ENCODE measurements around the gene POC1A. TPM values are rescaled to one million over a fixed set of nuclear protein-coding genes. Genes with fewer than 3 reads are reported as not detected.
A peak's percentile ranks its signal among the peaks of the same experiment; 100 is the strongest.
"Not testable (repeated sequence)": the region's sequence is repeated elsewhere in the genome, so short reads cannot be mapped to it uniquely, and the experiment has no call there.

The POC1A gene
- total RNA-seq, 2 donors from 2014 or later = 1.7 to 1.9 TPM

DNA sequence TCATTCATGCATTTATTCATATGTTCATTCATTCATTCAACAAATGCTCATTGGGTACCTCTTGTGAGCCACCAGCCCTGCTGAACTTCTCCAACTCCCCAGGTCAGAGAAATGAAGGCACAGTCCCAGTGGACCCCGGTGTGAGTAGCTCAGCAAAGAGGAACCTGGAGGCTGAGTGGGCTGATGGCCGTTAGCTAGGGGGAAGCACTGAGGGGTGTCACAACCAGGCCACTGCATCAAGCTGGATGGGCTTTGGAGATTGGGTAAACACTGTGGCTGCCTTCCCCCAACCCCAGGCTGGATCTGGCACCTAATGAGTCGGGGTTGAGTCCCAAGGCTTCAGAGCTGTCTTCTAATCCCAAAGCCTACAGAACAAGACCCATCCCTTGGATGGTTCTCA is 31.6 kb upstream of the POC1A start:
- intact Hi-C loops (cut with DNase I) = no loop called here

DNA sequence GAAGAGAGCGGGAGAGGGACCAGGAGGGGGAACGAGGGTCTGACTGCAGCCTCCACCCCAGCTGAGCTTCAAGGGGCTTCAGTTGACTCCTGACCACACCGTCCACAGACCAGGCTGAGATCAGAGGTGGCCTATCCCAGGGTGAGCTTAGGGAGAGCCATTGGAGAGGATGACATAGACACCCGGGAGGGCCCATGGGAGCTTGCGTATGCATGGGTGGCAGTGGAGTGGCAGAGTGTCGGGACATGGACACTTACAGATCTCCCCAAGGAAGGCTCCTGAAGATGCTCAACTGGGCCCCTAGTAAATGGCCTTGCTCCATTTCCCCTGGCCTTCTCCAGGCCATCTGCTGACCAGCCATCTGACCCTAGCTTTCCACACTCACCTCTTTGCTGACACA is 31.1 kb upstream of the POC1A start:
- intact Hi-C loops (cut with DNase I) = no loop called here
- no peak for DNase-seq (ENCODE audit: low spot score)

More for the DNA sequence above, 31.6 kb upstream of the POC1A start:
- no peak for DNase-seq (ENCODE audit: low spot score)

DNA sequence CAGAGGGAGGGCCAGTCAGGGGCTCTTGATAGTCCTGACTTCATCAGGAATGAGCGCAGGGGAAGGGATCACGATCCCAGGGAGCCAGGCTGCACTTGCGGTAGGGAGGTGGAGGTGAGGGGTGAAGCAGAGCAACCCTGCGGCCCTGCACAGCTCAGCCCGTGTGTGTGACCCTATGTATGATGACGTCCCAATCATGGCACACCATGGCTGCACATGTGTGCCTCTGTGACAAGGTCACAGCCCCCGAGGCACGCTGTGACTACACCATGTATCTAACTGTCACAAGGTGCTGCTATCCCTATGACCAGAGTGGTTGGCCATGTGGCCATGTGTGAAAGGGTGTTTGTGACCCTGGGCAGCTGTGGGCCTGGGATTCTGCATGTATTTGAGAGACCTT is 30.5 kb upstream of the POC1A start:
- intact Hi-C loops (cut with DNase I) = no loop called here
- DNase-seq (ENCODE audit: low spot score) = peak; percentile 61

DNA sequence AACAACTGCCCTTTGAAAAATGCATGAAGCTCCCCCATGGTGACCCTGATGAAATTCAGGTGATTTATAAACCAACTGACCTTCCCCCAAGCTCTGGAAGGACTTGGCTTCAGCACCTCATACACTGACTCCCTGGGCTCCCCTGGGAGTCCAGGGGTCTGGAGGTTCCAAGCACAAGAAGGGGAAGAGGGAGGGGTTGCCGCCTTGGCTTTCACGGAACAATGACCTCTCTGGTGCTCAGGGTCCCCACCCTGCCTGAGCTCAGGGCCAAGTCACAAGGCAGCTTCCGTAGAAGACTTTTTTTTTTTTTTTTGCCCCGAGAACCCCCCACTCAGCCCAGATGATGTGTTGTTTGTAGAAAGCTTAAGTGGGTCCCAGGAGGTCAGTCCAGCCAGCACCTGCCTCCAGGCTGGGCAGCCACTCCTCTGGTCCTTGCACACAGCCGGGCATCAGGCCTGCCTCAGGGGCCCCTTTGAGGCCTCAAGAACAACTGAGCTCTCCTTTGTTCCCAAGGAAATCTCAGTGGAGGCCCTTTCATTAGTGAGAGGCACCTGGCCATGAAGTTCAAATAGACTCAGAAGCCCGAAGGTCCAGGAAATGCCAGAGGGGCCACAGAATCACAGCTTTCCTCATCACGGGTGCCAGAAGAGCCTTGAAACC is 29.7 kb upstream of the POC1A start:
- peak; percentile 32 for DNase-seq (ENCODE audit: low spot score)
- intact Hi-C loops (cut with DNase I) = no loop called here

DNA sequence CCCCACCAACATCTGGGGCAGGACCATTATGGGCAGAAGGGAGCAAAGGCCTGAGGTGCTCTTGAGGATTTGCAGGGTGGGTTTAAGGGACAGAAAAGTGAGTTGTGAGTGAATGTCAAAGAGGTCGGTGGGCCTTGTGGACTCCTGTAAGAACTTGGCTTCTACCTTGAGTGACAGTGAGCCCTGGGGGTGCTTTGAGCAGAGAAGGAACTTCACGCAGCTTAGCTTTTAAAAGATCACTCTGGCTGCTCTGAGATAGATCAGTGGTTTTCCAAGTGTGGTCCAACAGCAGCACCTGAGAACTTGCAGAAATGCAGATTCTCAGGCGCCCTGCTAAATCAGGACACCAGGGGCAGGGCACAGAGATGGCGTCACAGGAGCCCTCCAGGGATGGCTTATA is 28.5 kb upstream of the POC1A start:
- intact Hi-C loops (cut with DNase I) = no loop called here
- peak; percentile 50 for DNase-seq (ENCODE audit: low spot score)

DNA sequence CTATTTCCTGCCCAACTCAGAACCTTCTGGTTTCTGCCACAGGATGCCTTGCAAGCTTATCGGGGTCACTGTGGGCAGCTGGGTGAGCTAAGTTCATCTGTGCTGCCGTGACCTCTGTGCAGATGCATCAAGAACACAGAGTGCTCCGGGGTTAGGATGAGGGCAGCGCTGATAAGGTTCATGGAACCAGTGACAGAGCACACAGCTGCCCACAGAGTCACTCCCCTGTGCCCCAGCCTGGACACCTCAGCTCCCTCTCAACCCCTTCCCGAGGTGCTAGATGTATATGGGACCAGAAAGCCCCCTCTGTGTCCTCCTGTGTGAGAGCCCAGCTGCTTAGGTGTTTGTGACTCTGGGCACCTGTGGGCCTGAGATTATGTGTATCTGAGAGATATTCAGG is 28.0 kb upstream of the POC1A start:
- intact Hi-C loops (cut with DNase I) = no loop called here
- peak; percentile 74 for DNase-seq (ENCODE audit: low spot score)

DNA sequence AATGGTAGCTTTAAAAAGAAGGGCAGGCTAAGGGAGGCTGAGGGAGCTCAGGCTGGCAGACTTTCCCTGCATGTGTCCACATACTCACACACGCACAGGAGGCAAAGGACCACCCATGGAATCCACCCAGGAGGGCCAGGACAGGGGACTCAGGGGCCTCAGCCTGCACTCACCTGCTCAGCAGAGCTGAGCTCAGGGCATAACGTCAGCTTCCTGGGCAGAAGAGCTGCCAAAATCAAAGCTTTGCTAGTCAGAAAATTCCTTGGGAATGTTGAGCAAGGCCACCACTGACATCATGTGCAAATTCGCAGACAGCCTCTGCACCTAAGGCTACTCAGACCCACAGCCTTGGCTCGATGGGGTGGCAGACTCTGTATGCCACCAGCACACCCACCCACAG is 27.3 kb upstream of the POC1A start:
- intact Hi-C loops (cut with DNase I) = no loop called here
- DNase-seq (ENCODE audit: low spot score) = peak; percentile 37

DNA sequence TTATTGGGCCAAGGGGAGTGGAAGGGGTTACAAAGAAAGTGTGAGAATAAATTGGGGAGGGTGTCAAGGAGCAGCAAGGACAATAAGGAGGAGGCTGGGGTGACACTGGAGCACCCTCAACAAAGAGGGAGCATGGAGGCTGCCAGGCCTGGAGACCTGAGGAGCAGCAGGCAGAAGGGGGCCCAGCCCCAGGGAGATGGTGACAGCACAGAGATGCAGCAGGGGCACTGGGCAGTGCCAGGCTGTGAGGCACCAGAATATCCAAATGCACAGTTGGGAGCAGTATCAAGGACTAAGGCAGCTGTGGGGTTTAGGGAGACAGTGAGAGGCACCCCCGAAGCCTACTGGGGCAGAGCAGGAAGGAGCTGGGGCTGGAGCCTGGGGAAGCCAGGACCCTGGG is 24.3 kb upstream of the POC1A start:
- DNase-seq (ENCODE audit: low spot score) = no peak
- intact Hi-C loops (cut with DNase I) = no loop called here

DNA sequence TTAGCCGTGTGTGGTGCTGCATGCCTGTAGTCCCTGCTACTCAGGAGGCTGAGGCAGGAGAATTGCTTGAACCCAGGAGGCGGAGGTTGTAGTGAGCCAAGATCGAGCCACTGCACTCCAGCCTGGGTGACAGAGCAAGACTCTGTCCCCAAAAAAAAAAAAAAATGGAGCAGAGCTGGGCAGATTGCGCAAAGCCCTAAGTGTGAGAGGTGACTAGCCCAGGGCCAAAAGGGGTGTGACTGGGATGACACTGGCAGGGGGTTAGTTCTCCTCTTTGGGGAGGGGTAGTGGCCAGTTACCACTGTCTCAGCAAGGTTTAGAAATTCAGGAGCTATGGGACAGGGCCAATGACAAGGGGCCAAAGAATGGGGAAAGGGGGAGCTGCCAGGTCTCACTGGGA is 23.9 kb upstream of the POC1A start:
- DNase-seq (ENCODE audit: low spot score); intact Hi-C loops (cut with DNase I): not testable (repeated sequence)

DNA sequence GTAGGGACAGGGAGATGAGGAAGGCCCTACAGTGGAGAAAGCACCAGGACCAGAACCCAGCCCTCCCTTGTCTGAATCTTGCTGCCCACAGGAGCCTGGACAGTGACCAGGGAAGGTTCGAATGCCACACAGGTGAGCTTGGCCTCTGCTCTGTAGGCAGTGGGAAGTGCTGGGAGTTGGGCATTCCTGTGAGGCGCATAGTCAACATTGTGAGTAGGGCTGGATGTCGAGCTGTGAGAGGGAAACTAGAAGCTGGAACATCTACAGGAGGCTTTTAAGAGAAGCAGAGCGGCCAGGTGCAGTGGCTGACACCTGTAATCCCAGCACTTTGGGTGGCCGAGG is 23.4 kb upstream of the POC1A start:
- intact Hi-C loops (cut with DNase I) = no loop called here
- no peak for DNase-seq (ENCODE audit: low spot score)

DNA sequence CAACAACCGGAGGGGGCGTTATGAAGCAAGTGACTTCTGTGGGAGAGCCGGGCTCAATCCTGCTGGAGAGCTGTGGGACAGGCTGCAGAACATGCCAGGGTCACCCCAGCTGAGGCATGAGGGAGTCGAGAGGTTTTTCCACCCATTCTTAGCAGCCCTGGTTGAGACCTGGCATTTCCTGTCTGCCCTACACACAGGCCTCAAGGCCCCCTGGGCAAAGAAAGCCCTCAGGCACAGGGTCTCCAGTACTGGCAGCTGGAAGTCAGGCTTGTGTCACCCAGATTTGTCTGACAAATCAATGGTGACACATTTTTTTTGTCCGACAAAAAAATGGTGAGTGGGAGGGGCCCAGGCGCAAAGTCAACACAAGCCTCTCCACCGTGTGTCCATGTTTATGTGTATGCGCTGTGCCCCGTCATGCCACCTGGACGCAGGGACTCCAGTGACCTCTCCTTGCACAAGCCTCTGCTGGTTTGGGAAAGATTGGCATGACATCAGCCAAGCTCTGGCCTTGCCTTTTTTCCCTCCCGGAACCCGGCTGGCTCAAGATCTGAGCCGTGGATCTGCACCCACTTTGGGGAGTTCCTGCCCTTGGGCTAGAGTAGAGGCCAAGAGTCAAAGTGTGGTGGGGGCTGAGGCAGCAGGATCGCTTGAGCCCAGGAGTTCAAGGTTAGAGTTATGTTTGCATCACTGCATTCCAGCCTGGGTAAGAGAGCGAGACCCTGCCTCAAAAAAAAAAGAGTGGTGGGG is 22.9 kb upstream of the POC1A start:
- intact Hi-C loops (cut with DNase I) = no loop called here
- DNase-seq (ENCODE audit: low spot score) = peak; percentile 64

DNA sequence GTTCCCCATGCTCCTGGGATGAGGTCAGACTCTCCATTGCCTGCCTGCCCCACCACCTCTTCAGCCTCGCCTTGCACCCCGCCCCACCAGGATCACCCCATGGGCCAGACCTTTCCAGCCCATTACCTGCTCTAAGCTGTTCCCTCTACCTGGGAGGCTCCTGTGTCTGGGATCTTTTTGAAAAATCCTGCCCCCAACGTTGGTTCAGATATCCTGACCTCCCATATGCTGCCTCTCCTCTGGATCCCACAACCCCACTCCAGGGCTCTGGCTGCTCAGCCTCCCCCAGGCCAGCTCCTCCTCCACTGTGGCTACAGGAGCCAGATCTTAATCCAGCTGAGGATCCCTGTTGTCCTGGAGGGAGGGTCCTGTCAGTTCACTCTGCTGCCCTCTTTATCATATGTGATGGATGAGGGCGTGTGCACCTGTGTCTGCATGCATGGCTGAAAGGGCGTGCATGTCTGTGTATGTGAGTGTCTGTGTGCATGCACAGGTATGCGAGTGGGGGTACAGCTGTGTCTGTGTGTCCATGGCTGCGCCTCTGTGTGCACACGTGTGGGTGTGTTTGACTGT is 22.0 kb upstream of the POC1A start:
- peak; percentile 55 for DNase-seq (ENCODE audit: low spot score)

DNA sequence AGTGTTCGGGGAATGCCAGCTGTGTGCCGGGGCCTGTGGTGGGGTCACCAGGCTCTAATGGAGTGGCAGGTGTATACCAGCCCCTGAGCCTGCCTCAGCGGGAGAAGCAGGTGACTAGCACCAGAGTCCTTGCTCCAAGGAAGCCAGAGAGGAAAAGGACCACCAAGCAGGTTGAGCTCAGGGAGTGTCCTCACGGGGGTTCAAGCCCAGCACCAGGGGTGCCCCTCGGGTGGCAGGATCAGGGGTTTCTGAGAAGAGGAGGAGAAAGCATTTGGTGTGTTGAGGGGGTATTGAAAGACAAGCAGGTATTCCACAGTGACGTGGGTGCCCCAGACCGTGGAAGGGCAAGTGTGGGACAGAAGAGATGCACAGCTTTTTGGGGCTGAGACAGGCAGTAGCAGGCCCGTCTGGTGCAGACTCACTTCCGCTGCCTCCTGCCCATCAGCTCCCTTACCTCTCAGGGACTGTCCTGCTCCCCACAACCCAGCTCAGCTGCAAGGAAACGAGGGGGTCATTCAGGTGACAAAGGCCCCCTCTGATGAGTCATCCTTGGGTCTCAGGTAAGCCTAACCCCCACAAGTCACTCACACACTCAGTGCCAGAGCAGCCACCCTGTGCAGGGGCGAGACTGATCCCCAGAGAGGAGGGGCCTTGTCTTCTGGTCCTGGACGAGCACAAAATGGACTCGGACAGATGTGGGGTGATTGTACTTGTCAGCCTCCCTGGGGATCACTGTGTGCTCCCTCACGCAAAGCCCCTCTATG is 21.4 kb upstream of the POC1A start:
- DNase-seq (ENCODE audit: low spot score) = peak; percentile 58
- intact Hi-C loops (cut with DNase I) = no loop called here

More for the DNA sequence above, 22.0 kb upstream of the POC1A start:
- intact Hi-C loops (cut with DNase I) = no loop called here

DNA sequence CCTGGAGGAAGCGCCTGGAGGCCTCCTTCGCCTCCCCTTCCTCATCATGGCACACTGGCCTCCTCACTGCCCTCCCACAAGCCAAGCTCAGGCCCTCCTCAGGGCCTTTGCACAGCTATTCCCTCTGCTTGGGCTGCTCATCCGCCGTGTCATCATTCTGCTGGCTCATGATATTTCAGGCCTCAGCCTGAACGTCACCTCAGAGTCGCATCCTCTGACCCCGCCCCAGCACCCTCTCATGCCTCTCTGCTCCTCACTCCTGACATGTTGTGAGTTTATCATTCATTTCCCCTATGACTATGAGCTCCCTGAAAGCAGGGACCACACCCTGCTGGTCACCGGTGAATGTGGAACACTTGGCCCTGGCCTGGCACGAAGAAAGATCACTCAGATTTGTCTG is 20.7 kb upstream of the POC1A start:
- intact Hi-C loops (cut with DNase I) = no loop called here
- DNase-seq (ENCODE audit: low spot score) = no peak

DNA sequence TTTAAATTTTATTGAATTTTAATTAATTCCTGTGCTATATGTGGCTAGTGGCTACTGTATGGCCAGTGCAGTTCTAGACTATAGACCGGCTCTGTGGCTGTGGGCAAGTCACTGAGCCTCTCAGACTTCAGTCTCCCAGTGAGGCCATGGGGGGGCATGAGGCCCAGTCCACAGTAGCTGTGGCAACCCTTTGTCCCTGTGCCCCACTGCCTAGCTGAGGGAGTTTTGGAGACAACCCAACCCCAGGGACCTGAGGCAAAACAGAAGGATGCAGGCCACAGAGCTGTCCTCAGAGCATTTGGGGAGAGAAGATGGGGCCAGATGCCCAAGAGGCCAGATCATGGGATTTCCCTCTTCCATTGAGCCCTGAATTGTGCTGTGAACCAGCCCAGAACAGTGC is 18.9 kb upstream of the POC1A start:
- intact Hi-C loops (cut with DNase I) = no loop called here
- no peak for DNase-seq (ENCODE audit: low spot score)

DNA sequence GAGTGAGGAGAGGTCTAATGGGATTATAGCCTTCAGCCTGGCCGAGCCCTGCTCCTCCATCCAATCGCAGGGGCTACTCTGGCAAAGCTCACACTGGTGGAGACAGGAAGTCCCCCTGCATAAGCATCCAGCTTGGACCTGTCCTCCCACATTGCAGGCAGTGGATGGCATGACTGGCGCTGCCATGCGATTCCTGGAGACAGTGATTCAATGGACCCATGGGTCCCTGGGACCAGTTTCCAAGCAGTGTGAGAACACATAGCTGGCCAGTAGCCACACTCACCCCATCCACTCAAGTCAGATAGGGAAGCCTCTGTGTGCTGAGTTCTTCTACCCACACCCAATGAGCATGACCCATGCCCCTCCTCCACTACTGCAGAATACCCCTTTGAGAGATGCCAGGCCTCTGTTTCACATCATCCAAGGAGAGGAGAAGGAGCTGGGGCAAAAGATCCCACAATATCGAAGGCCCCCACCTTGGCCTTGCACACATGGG is 18.1 kb upstream of the POC1A start:
- intact Hi-C loops (cut with DNase I) = no loop called here
- DNase-seq (ENCODE audit: low spot score) = no peak

DNA sequence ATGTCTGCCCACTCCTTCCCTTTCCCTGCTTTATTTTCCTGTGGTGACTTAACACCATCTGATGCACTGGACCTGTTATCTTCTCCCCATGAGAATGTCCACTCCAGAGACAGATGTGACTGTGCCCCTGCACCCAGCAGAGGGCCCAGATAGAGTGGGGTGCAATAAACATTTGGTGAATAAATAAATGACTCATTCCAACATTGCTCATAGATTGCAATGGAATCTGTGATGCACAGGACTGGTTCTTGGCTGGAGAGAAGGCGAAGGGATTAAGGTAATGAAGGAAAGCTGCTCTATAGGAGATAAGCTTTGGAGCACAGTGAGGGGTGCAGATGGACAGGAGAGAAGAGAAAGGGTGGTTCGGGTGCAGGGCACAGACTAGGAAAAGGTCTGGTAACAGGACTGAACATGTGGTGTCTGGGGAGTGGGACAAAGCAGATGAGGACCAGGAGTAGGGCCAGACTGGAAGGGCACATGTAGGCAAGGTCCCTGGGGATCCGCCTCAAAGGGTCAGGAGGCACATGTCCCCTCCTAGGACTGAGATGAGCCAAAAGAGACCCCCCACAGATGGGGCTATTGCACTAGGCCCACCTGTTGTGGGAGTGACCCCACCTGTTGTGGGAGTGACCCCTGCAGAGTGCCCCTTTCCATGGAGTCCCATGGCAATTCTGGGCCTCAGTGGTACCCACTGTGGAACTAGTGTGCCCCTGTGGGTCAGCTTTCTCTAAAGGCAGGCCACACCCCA is 17.5 kb upstream of the POC1A start:
- no peak for DNase-seq (ENCODE audit: low spot score)

DNA sequence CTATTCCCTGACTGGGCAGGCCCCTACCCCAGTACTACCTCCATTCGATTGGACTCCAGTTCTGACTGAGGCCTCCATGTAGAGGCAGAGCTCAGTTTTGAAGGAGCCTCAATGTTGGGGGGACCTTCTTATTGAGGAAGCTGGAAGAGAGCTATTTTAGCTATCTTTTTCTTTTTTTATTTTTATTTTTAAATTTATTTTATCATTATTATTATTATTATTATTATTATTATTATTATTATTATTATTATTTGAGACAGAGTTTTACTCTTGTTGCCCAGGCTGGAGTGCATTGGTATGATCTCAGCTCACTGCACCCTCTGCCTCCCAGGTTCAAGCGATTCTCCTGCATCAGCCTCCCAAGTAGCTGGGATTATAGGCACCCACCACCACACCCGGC is 16.0 kb upstream of the POC1A start:
- intact Hi-C loops (cut with DNase I); DNase-seq (ENCODE audit: low spot score): not testable (repeated sequence)

More for the DNA sequence above, 17.5 kb upstream of the POC1A start:
- intact Hi-C loops (cut with DNase I) = no loop called here

DNA sequence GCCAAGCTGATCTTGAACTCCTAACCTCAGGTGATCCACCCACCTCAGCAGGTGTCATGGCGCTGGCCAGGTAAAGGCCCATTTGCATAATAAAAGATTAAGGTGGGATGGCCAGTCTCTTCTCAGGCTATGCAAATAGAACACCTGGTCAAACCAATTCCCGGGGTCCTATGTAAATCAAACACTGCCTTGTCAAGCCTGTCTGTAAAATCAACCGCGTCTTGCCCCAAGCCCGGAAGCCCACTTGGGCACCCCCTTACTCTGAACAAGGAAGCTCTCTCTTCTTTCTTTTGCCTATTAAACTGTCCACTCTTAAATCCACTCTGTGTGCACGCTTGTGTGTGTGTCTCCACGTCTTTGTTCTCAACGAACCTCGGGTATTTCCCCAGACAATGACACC is 13.0 kb upstream of the POC1A start:
- no peak for DNase-seq (ENCODE audit: low spot score)
- intact Hi-C loops (cut with DNase I) = no loop called here
